ENCODE data around the gene AMMECR1.

DNA sequence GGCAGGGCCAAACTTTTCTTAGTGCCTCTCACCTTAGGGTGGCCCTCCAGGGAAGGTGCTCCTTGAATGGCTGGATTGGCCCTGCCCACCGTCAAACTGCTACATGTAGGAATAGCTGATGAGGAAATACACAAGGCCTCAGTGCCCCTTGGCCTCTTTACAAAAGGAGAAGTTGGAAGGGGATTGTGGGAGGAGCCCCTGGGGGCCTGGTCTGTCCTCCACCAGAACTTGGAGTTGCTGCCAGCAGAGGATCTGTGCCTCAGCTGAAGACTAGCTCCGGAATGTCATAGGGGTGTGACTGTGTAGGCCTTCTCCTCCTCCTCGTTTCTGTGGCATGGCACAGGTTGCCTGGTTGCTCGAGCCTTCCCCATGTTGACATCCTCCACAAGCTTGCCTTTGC is 142.7 kb downstream of the AMMECR1 start:
- TF ChIP-seq, protein P1, sequence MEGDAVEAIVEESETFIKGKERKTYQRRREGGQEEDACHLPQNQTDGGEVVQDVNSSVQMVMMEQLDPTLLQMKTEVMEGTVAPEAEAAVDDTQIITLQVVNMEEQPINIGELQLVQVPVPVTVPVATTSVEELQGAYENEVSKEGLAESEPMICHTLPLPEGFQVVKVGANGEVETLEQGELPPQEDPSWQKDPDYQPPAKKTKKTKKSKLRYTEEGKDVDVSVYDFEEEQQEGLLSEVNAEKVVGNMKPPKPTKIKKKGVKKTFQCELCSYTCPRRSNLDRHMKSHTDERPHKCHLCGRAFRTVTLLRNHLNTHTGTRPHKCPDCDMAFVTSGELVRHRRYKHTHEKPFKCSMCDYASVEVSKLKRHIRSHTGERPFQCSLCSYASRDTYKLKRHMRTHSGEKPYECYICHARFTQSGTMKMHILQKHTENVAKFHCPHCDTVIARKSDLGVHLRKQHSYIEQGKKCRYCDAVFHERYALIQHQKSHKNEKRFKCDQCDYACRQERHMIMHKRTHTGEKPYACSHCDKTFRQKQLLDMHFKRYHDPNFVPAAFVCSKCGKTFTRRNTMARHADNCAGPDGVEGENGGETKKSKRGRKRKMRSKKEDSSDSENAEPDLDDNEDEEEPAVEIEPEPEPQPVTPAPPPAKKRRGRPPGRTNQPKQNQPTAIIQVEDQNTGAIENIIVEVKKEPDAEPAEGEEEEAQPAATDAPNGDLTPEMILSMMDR (IDR thresholded peaks at IDR 0.05; ENCODE audit: control extremely low read depth in 1 of 3, insufficient read depth in 1 of 3, low read depth in 1 of 3, low read length in 3 of 3): no peak
- no peak for TF ChIP-seq EZH2 (IDR thresholded peaks at IDR 0.05; ENCODE audit: low read depth, low read length, severe bottlenecking)
- TF ChIP-seq TBP (IDR thresholded peaks at IDR 0.05; ENCODE audit: low read depth, low read length): no peak
- no peak for TF ChIP-seq EP300 (IDR thresholded peaks at IDR 0.05; ENCODE audit: borderline replicate concordance in 1 of 2, low read depth in 2 of 2, low read length in 2 of 2)
- no peak for TF ChIP-seq SP2 (IDR thresholded peaks at IDR 0.05; ENCODE audit: low read length)
- TF ChIP-seq GABPA (IDR thresholded peaks at IDR 0.05; ENCODE audit: borderline replicate concordance, insufficient read depth, low read length): no peak
- no peak for TF ChIP-seq ZNF274 (IDR thresholded peaks at IDR 0.05; ENCODE audit: borderline replicate concordance, extremely low read depth, low read length)
- TF ChIP-seq POLR2AphosphoS5 (IDR thresholded peaks at IDR 0.05; ENCODE audit: low read depth, low read length): no peak
- no peak for TF ChIP-seq CEBPB (IDR thresholded peaks at IDR 0.05; ENCODE audit: low read depth, low read length)
- TF ChIP-seq SUZ12 (IDR thresholded peaks at IDR 0.05; ENCODE audit: low read length): no peak
